HCT116 (cell line): Measurements from ENCODE around the gene CLIC3. TPM values are rescaled to one million over a fixed set of nuclear protein-coding genes. Genes with fewer than 3 reads are reported as not detected.

ENCODE experiments used
- ATAC-seq: fragments of 200-7000 bp; cut with Tn5 transposase; 2 replicates; pipeline ENCODE4 v1.9.1; 2020; ENCODE audit warnings: mild to moderate bottlenecking, moderate library complexity
- BruUV-seq: library from RNA; stranded (reverse); fragments of 400-500 nt; replicated peaks from 2 replicates; lab custom pipeline; 2021; lab: Mats Ljungman, UMichigan
- CTCF ChIA-PET: fragments of 300-600 bp; sonication (Branson Sonifier 250); formaldehyde crosslinking; loops from one replicate; lab custom pipeline; 2021; ENCODE audit warnings: antibody characterized with exemption; lab: Charles Lee
- POLR2A ChIA-PET: fragments of 300-600, 350-600 bp; sonication (Branson Sonifier 250); formaldehyde crosslinking; loops from one replicate; lab custom pipeline; 2021; ENCODE audit warnings: antibody characterized with exemption; lab: Charles Lee
- RAD21 ChIA-PET, 2 experiments: fragments of 300-600 bp; sonication (Branson Sonifier 250); formaldehyde crosslinking; loops; one replicate each; lab custom pipeline; 2023; ENCODE audit warnings: low total read pairs in 2 of 2; ENCODE audit not compliant: uncharacterized antibody in 2 of 2, unreplicated experiment in 2 of 2, low non-redundant PET in 1 of 2; lab: Charles Lee
- DNase-seq: peaks from one replicate; pipeline ENCODE4 v3.0.0-alpha.2; 2010; ENCODE audit warnings: low read depth, low spot score
- H2AFZ ChIP-seq: fragments of 200-600 bp; shearing (Covaris generic), sonication (generic); 2 replicates; pipeline ENCODE4 v1.6.1; 2017; ENCODE audit warnings: low read depth, mixed run types, mixed read lengths, antibody characterized with exemption, low read length; ENCODE audit not compliant: poor library complexity, severe bottlenecking
- H3K27ac ChIP-seq: 2 replicates; pipeline ENCODE4 v1.5.1; 2012; ENCODE audit warnings: low read depth, low read length
- H3K27me3 ChIP-seq: fragments of 200-600 bp; sonication (generic); 2 replicates; pipeline ENCODE4 v1.6.1; 2016; ENCODE audit warnings: mixed run types, low read length, mixed read lengths; ENCODE audit not compliant: insufficient read depth
- H3K36me3 ChIP-seq, 2 experiments: fragments of 200-500 bp in 1 of 2; fragments of 200-600 bp in 1 of 2; sonication (Bioruptor generic) in 1 of 2; sonication (generic) in 1 of 2; 2 replicates each; pipeline versions ENCODE4 v1.5.1 to v1.6.1; 2014 to 2016; ENCODE audit warnings: low read length in 2 of 2, inconsistent platforms in 1 of 2, mixed read lengths in 1 of 2, mixed run types in 1 of 2; ENCODE audit not compliant: insufficient read depth in 2 of 2, control insufficient read depth in 1 of 2
- H3K4me1 ChIP-seq, 2 experiments: fragments of 200-600 bp in 1 of 2; sonication (generic) in 1 of 2; 2 replicates each; pipeline versions ENCODE4 v1.5.1 to v1.6.1; 2012 to 2017; ENCODE audit warnings: low read length in 2 of 2, inconsistent platforms in 1 of 2, mild to moderate bottlenecking in 1 of 2, mixed read lengths in 1 of 2, mixed run types in 1 of 2, moderate library complexity in 1 of 2; ENCODE audit not compliant: insufficient read depth in 2 of 2, control insufficient read depth in 1 of 2
- H3K4me2 ChIP-seq: fragments of 200-600 bp; sonication (generic); 2 replicates; pipeline ENCODE4 v1.6.1; 2017; ENCODE audit warnings: mixed run types, low read length, mixed read lengths
- H3K4me3 ChIP-seq, 2 experiments: fragments of 200-600 bp in 1 of 2; sonication (generic) in 1 of 2; replicated peaks in 1 of 2; 2 replicates each; pipeline ENCODE4 v1.5.1; 2011 to 2016; ENCODE audit warnings: low read length in 2 of 2, control low read depth in 1 of 2, low read depth in 1 of 2, mild to moderate bottlenecking in 1 of 2, mixed read lengths in 1 of 2, mixed run types in 1 of 2
- H3K79me2 ChIP-seq: fragments of 200-600 bp; sonication (generic); 2 replicates; pipeline ENCODE4 v1.6.1; 2017; ENCODE audit warnings: mild to moderate bottlenecking, mixed run types, low read length, moderate library complexity, mixed read lengths; ENCODE audit not compliant: insufficient read depth
- H3K9ac ChIP-seq: fragments of 200-600 bp; sonication (generic); 2 replicates; pipeline ENCODE4 v1.6.1; 2016; ENCODE audit warnings: low read length, mixed read lengths
- H3K9me2 ChIP-seq: fragments of 200-600 bp; sonication (generic), shearing (Covaris generic); 2 replicates; pipeline ENCODE4 v1.6.1; 2017; ENCODE audit warnings: mixed run types, mild to moderate bottlenecking, moderate library complexity; ENCODE audit not compliant: insufficient read depth
- H3K9me3 ChIP-seq, 2 experiments: fragments of 200-500 bp in 1 of 2; fragments of 200-600 bp in 1 of 2; sonication (Bioruptor generic) in 1 of 2; sonication (generic) in 1 of 2; 2 replicates each; pipeline ENCODE4 v1.6.1; 2014 to 2017; ENCODE audit warnings: low read length in 2 of 2, mixed read lengths in 2 of 2, inconsistent platforms in 1 of 2, low read depth in 1 of 2, mild to moderate bottlenecking in 1 of 2, mixed run types in 1 of 2, moderate library complexity in 1 of 2; ENCODE audit not compliant: control insufficient read depth in 1 of 2, insufficient read depth in 1 of 2
- H4K20me1 ChIP-seq: fragments of 200-600 bp; sonication (generic), shearing (Covaris generic); 2 replicates; pipeline ENCODE4 v1.6.1; 2017; ENCODE audit warnings: mixed run types, mild to moderate bottlenecking, moderate library complexity; ENCODE audit not compliant: insufficient read depth
- CTCF ChIP-seq, 3 experiments: fragments of 200-600 bp in 1 of 3; sonication (generic) in 1 of 3; IDR thresholded peaks in 2 of 3; conservative IDR thresholded peaks in 1 of 3; 2 replicates each; pipeline ENCODE4 v1.5.1; 2012 to 2017; ENCODE audit warnings: low read depth in 2 of 3, low read length in 2 of 3, antibody characterized with exemption in 1 of 3, borderline replicate concordance in 1 of 3, control low read depth in 1 of 3, mild to moderate bottlenecking in 1 of 3, mixed read lengths in 1 of 3, mixed run types in 1 of 3, moderate library complexity in 1 of 3; ENCODE audit not compliant: insufficient read depth in 1 of 3
- EGR1 ChIP-seq: IDR thresholded peaks from 2 replicates; pipeline ENCODE4 v1.6.1; 2012; ENCODE audit warnings: low read depth
- JUND ChIP-seq: IDR thresholded peaks from 2 replicates; pipeline ENCODE4 v1.6.1; 2012
- POLR2A ChIP-seq: IDR thresholded peaks from 2 replicates; pipeline ENCODE4 v1.7.0; 2011; ENCODE audit warnings: borderline replicate concordance; ENCODE audit not compliant: insufficient read depth, insufficient read length; ENCODE audit errors: extremely low read depth
- REST ChIP-seq: IDR thresholded peaks from 2 replicates; pipeline ENCODE4 v1.6.1; 2012; ENCODE audit warnings: low read depth
- ZFX ChIP-seq: fragments of 450-650 bp; IDR thresholded peaks from 2 replicates; pipeline ENCODE4 v1.6.1; 2017
- intact Hi-C: fragments of 100-400 bp; cut with micrococcal nuclease; formaldehyde crosslinking; loops from 2 replicates; pipeline ENCODE4 v1.10.0; 2022
- total RNA-seq: library from RNA; stranded (reverse); gene quantifications from one replicate; pipeline ENCODE4 v1.2.1, GENCODE V29; 2021; ENCODE audit not compliant: unreplicated experiment

The CLIC3 gene
- total RNA-seq, 1 experiment from 2014 or later, result 8.4 TPM

GRCh38 chr9:136947955-136948510 lies 48.3 kb downstream of the CLIC3 start:
- no peaks in the 10 kb centered on the region for H3K9me3 ChIP-seq
- ATAC-seq (peak; percentile 24), DNase-seq (peak; percentile 35)
- no peaks in the 10 kb centered on the region for H3K9me2 ChIP-seq
- ChIA-PET POLR2A (interaction anchor here (0.7 to 2.1 kb wide), 6 partner anchors 17 to 293 kb away, joined by 3 to 9 read pairs (median 5); partner anchors contain the start of gene TUBB4B), RAD21 (interaction anchor here (0.6 to 2.1 kb wide), 9 partner anchors 44 to 99 kb away, joined by 3 to 25 read pairs (median 4); partner anchors contain the start of genes PAXX (in 2 of the 2) and CLIC3 (in 1 of the 2)), CTCF (interaction anchor here (1.0 to 3.4 kb wide), 20 partner anchors 11 to 157 kb away, joined by 3 to 109 read pairs (median 6); partner anchors contain the start of genes CLIC3, ENTPD2, FUT7 and NPDC1)
- H3K4me2 ChIP-seq, result peak overlapping the region; percentile 97
- H4K20me1 ChIP-seq, result no peaks in the 10 kb centered on the region
- H2AFZ ChIP-seq, result no peak overlapping the region
- peaks cover 11% of the 10 kb centered on the region for H3K79me2 ChIP-seq
- no TSS peak for BruUV-seq
- intact Hi-C loops, result loop anchor here (1.0 to 10.0 kb wide), 3 partner anchors 44 to 103 kb away; partner anchors contain the start of genes AJM1, PAXX and PHPT1
- peak overlapping the region in 1 of 2 experiments; percentile 30; a peak in 1 of 4 replicates for H3K4me3 ChIP-seq
- H3K27ac ChIP-seq, result peak overlapping the region; percentile 21
- H3K36me3 ChIP-seq, result no peaks in the 10 kb centered on the region; a peak in 1 of 4 replicates
- peak overlapping the region; percentile 53 for H3K9ac ChIP-seq
- no peaks in the 10 kb centered on the region for H3K27me3 ChIP-seq
- peaks cover 27 to 53% of the 10 kb centered on the region in 2 experiments for H3K4me1 ChIP-seq
- no peak for TF ChIP-seq EGR1
- no peak for TF ChIP-seq JUND
- TF ChIP-seq REST, result no peak
- TF ChIP-seq POLR2A, result no peak
- TF ChIP-seq CTCF (IDR thresholded peaks at IDR 0.05 in 2 of 3, conservative IDR thresholded peaks at IDR 0.05 in 1 of 3; ENCODE audit: borderline replicate concordance in 1 of 3, insufficient read depth in 1 of 3, low read depth in 2 of 3, low read length in 2 of 3), result peak in 2 of 3 experiments; percentile 54 to 60; a peak in 3 of 6 replicates
- no peak for TF ChIP-seq ZFX
